GM12878 (cell line): ENCODE data around the gene SUPT3H. TPM values are rescaled to one million over a fixed set of nuclear protein-coding genes. Genes with fewer than 3 reads are reported as not detected.

Experiments used
- ATAC-seq: fragments of 200-7000 bp; cut with Tn5 transposase; 3 replicates; pipeline ENCODE4 v1.9.1; 2020; ENCODE audit warnings: mild to moderate bottlenecking, moderate library complexity
- BruUV-seq: library from RNA; stranded (reverse); fragments of 400-500 nt; replicated peaks from 2 replicates; lab custom pipeline; 2021; lab: Mats Ljungman, UMichigan
- CTCF ChIA-PET: fragments of 300-600 bp; sonication (Branson Sonifier 250); formaldehyde crosslinking; extraction: SDS; loops from one replicate; lab custom pipeline; 2021; ENCODE audit warnings: inconsistent platforms; lab: Yijun Ruan, JAX
- POLR2A ChIA-PET: fragments of 350-600 bp; formaldehyde crosslinking; extraction: SDS; loops from one replicate; lab custom pipeline; 2021; ENCODE audit warnings: inconsistent platforms; lab: Charles Lee
- RAD21 ChIA-PET: fragments of 300-600 bp; sonication (Branson Sonifier 250); formaldehyde crosslinking; loops from one replicate; lab custom pipeline; 2023; ENCODE audit warnings: antibody characterized with exemption; ENCODE audit not compliant: unreplicated experiment; lab: Charles Lee
- SMC1A ChIA-PET: fragments of 300-600 bp; sonication (Branson Sonifier 250); formaldehyde crosslinking; loops from one replicate; lab custom pipeline; 2023; ENCODE audit not compliant: unreplicated experiment, uncharacterized antibody; lab: Charles Lee
- DNase-seq: peaks from one replicate; pipeline ENCODE4 v3.0.0-alpha.2; 2011; ENCODE audit warnings: low read depth, low spot score
- FAIRE-seq: peaks from 3 replicates; lab custom pipeline; 2011; peaks lifted over from hg19 to GRCh38; lab: Jason Lieb, UNC
- H2AFZ ChIP-seq: 2 replicates; pipeline ENCODE4 v1.6.0; 2011; ENCODE audit warnings: low read depth, low read length, control low read depth; ENCODE audit not compliant: control insufficient read depth
- H3K27ac ChIP-seq: 2 replicates; pipeline ENCODE4 v1.5.1; 2011; ENCODE audit warnings: control low read depth; ENCODE audit not compliant: control insufficient read depth, insufficient read depth
- H3K27me3 ChIP-seq, 2 experiments: replicated peaks in 1 of 2; 2 replicates each; pipeline versions ENCODE4 v1.6.0 to v1.6.1; 2011; ENCODE audit warnings: low read length in 1 of 2; ENCODE audit not compliant: control insufficient read depth in 2 of 2, insufficient read depth in 2 of 2
- H3K36me3 ChIP-seq, 2 experiments: 2 replicates each; pipeline ENCODE4 v1.5.1; 2011; ENCODE audit warnings: low read length in 1 of 2; ENCODE audit not compliant: control insufficient read depth in 2 of 2, insufficient read depth in 2 of 2
- H3K4me1 ChIP-seq: 2 replicates; pipeline ENCODE4 v1.6.1; 2011; ENCODE audit warnings: mild to moderate bottlenecking, low read length, moderate library complexity, mixed read lengths; ENCODE audit not compliant: control insufficient read depth, insufficient read depth
- H3K4me2 ChIP-seq: 2 replicates; pipeline ENCODE4 v1.6.0; 2011; ENCODE audit warnings: control low read depth; ENCODE audit not compliant: control insufficient read depth, insufficient read depth
- H3K4me3 ChIP-seq: fragments of 200-600 bp; sonication (generic); 2 replicates; pipeline ENCODE4 v1.5.1; 2016
- H3K79me2 ChIP-seq: 2 replicates; pipeline ENCODE4 v1.6.0; 2011; ENCODE audit warnings: low read length; ENCODE audit not compliant: control insufficient read depth, insufficient read depth
- H3K9ac ChIP-seq: 2 replicates; pipeline ENCODE4 v1.8.0; 2011; ENCODE audit warnings: low read length, control low read depth, mixed read lengths; ENCODE audit not compliant: control insufficient read depth, insufficient read depth
- H3K9me3 ChIP-seq: replicated peaks from 3 replicates; pipeline ENCODE4 v1.5.1; 2011; ENCODE audit warnings: mild to moderate bottlenecking, low read length; ENCODE audit not compliant: control insufficient read depth, insufficient read depth
- H4K20me1 ChIP-seq: 2 replicates; pipeline ENCODE4 v1.6.0; 2011; ENCODE audit not compliant: control insufficient read depth, insufficient read depth
- CUX1 ChIP-seq: IDR thresholded peaks from 2 replicates; pipeline ENCODE4 v1.6.1; 2012; ENCODE audit warnings: improper control_type of control experiment, low read depth, low read length; ENCODE audit not compliant: insufficient replicate concordance
- ETV6 ChIP-seq, 2 experiments: fragments of 450-650 bp in 1 of 2; IDR thresholded peaks in 1 of 2; conservative IDR thresholded peaks in 1 of 2; 2 replicates each; pipeline ENCODE4 v1.6.1; 2014; ENCODE audit warnings: antibody characterized with exemption in 1 of 2, borderline replicate concordance in 1 of 2, low read depth in 1 of 2, mild to moderate bottlenecking in 1 of 2, moderate library complexity in 1 of 2
- GATAD2B ChIP-seq: fragments of 450-650 bp; conservative IDR thresholded peaks from 2 replicates; pipeline ENCODE4 v1.6.1; 2017; ENCODE audit warnings: low read depth, mild to moderate bottlenecking, moderate library complexity
- JUND ChIP-seq: IDR thresholded peaks from 2 replicates; pipeline ENCODE4 v1.6.1; 2012; ENCODE audit warnings: low read depth, mild to moderate bottlenecking, low read length, improper control_type of control experiment, moderate library complexity
- MTA3 ChIP-seq: IDR thresholded peaks from 2 replicates; pipeline ENCODE4 v1.6.1; 2012; ENCODE audit warnings: low read length, inconsistent platforms, borderline replicate concordance
- NBN ChIP-seq: fragments of 450-650 bp; IDR thresholded peaks from 2 replicates; pipeline ENCODE4 v1.6.1; 2016
- NFIC ChIP-seq: IDR thresholded peaks from 2 replicates; pipeline ENCODE4 v1.6.1; 2012; ENCODE audit warnings: low read depth, mild to moderate bottlenecking, inconsistent platforms, low read length, moderate library complexity
- POLR2AphosphoS2 ChIP-seq: IDR thresholded peaks from 2 replicates; pipeline ENCODE4 v1.6.1; 2011; ENCODE audit warnings: low read depth, mild to moderate bottlenecking, low read length, improper control_type of control experiment, moderate library complexity
- POU2F2 ChIP-seq: IDR thresholded peaks from 3 replicates; pipeline ENCODE4 v1.6.1; 2011; ENCODE audit warnings: low read depth, mild to moderate bottlenecking, low read length, borderline replicate concordance
- RUNX3 ChIP-seq: IDR thresholded peaks from 2 replicates; pipeline ENCODE4 v1.6.1; 2012; ENCODE audit warnings: low read length, inconsistent platforms
- SMARCA5 ChIP-seq: fragments of 450-650 bp; IDR thresholded peaks from 2 replicates; pipeline ENCODE4 v1.6.1; 2017; ENCODE audit warnings: mild to moderate bottlenecking
- USF1 ChIP-seq: IDR thresholded peaks from 2 replicates; pipeline ENCODE4 v1.6.1; 2011; ENCODE audit warnings: borderline replicate concordance, low read depth, mild to moderate bottlenecking, moderate library complexity, mixed read lengths, low read length; ENCODE audit not compliant: insufficient read depth; ENCODE audit errors: extremely low read length
- ZNF217 ChIP-seq: fragments of 450-650 bp; IDR thresholded peaks from 2 replicates; pipeline ENCODE4 v1.6.1; 2017; ENCODE audit warnings: antibody characterized with exemption, mild to moderate bottlenecking
- ZNF24 ChIP-seq: fragments of 450-650 bp; IDR thresholded peaks from 2 replicates; pipeline ENCODE4 v1.6.1; 2017; ENCODE audit warnings: antibody characterized with exemption, mild to moderate bottlenecking
- ZSCAN29 ChIP-seq: fragments of 450-650 bp; IDR thresholded peaks from 2 replicates; pipeline ENCODE4 v1.6.1; 2017; ENCODE audit warnings: mild to moderate bottlenecking, moderate library complexity
- WGBS: methylation state at CpG from one replicate; pipeline ENCODE4 v1.1.6; 2016; ENCODE audit warnings: low lambda C conversion rate; ENCODE audit not compliant: insufficient replicate concordance, insufficient coverage; ENCODE audit errors: missing lambda C conversion rate; 5-methylcytosine and 5-hydroxymethylcytosine counted together
- in situ Hi-C: fragments of 300-500 bp; cut with MboI; formaldehyde crosslinking; loops from 9 replicates; pipeline ENCODE4 v1.14.3; 2018; ENCODE audit warnings: mixed read lengths
- intact Hi-C: fragments of 100-400 bp; cut with micrococcal nuclease; formaldehyde crosslinking; loops from one replicate; pipeline ENCODE4 v1.14.2; 2022; ENCODE audit not compliant: unreplicated experiment
- polyA plus RNA-seq, 11 experiments: library from polyadenylated mRNA; depleted of rRNA in 4 of 11; unstranded in 6 of 11; stranded (reverse) in 5 of 11; fragments of >200 nt; fragmentation: Nextera tagmentation in 4 of 11; fragmentation: Illumina TruSeq in 1 of 11; extraction: Ambion mirVana in 4 of 11; extraction: Trizol in 1 of 11; gene quantifications; 1 replicate in 1 of 11; 2 replicates in 10 of 11; pipeline versions ENCODE4 v1.2.1 to v1.2.3, GENCODE V29; 2011 to 2016; ENCODE audit warnings: inconsistent platforms in 2 of 11, missing spikeins in 2 of 11, low read depth in 1 of 11
- total RNA-seq, 4 experiments: library from RNA; depleted of rRNA in 3 of 4; stranded (reverse); fragments of >200 nt in 3 of 4; fragmentation: Illumina TruSeq in 1 of 4; extraction: Trizol in 1 of 4; gene quantifications; 2 replicates each; pipeline versions ENCODE4 v1.2.1 to v1.2.3, GENCODE V29; 2013 to 2021
- TF ChIP-seq, protein P1 (sequence below): IDR thresholded peaks from 2 replicates; pipeline ENCODE4 v1.6.1; 2012; ENCODE audit warnings: low read depth, low read length, improper control_type of control experiment

SUPT3H gene
- total and polyA plus RNA-seq, 10 of the 15 experiments (the other 5 are each of a cell fraction or from before 2014, with no cell fraction given): 0.51 to 3.7 (median 2.0) TPM

DNA sequence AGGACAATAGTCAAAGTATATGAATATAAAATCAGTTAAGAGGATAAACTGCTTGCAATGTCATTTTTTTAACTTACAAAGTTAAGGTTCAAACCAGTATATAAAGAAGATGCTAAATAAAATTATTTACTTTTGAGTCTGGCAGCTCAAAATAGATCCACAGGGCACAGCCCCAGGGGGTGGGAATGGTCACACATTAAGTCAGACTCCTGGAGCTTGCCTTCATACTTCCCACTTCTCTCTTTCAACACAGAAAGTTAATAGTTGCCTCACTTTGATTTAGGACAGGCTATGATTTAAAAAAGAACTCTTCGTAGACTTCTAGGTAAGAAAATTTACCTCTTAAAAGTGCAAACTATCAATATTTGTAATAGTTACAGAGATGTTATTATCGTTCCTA is 207.9 kb downstream of the SUPT3H start (continued):
- TF ChIP-seq MTA3 (no peak), NBN (no peak), ETV6 (conservative IDR thresholded peaks at IDR 0.05 in 1 of 2, IDR thresholded peaks at IDR 0.05 in 1 of 2; ENCODE audit: borderline replicate concordance in 1 of 2, low read depth in 1 of 2) (no peak), JUND (no peak), NFIC (no peak), RUNX3 (no peak), POLR2AphosphoS2 (no peak)
- TF ChIP-seq, all 136 proteins: peak for 0

GRCh38 chr6:45163952-45164766 is 213.6 kb downstream of the SUPT3H start:
- H3K27me3 ChIP-seq: no peaks in the 10 kb centered on the region
- DNase-seq: peak; percentile 51
- intact Hi-C loops (loop anchor here (10.0 kb wide), 1 partner anchor 299 kb away; no protein-coding TSS in a partner anchor), in situ Hi-C loops (no loop called here)
- H2AFZ ChIP-seq: no peak overlapping the region
- no peaks in the 10 kb centered on the region for H4K20me1 ChIP-seq
- 22% methylated on average over 3 of the region's 3 CpGs for WGBS
- POLR2A ChIA-PET: no interaction called here
- no peak overlapping the region for H3K9ac ChIP-seq
- CTCF ChIA-PET: interaction anchor here (0.5 to 1.8 kb wide), 5 partner anchors 9 to 499 kb away, joined by 3 to 4 read pairs (median 4); no protein-coding TSS in a partner anchor
- H3K4me1 ChIP-seq: 0 out of 2 replicates have a peak, but pooled peaks cover 4% of the 10 kb centered on the region
- peak; percentile 13 for FAIRE-seq
- H3K79me2 ChIP-seq: no peaks in the 10 kb centered on the region
- SMC1A ChIA-PET: interaction anchor here (0.6 to 3.2 kb wide), 7 partner anchors 9 to 509 kb away, joined by 3 to 18 read pairs (median 4); partner anchors contain the start of gene SUPT3H
- RAD21 ChIA-PET: interaction anchor here (0.5 to 2.7 kb wide), 7 partner anchors 9 to 508 kb away, joined by 3 to 9 read pairs (median 3); partner anchors contain the start of gene SUPT3H
- no TSS peak for BruUV-seq
- H3K27ac ChIP-seq: no peak overlapping the region
- H3K9me3 ChIP-seq: no peaks in the 10 kb centered on the region
- no peak overlapping the region for H3K4me3 ChIP-seq
- no peaks in the 10 kb centered on the region for H3K36me3 ChIP-seq
- no peak overlapping the region for H3K4me2 ChIP-seq
- ATAC-seq: peak; percentile 97
- TF ChIP-seq CUX1: no peak
- no peak for TF ChIP-seq ZSCAN29
- no peak for TF ChIP-seq USF1
- TF ChIP-seq ZNF217: no peak
- no peak for TF ChIP-seq POU2F2
- TF ChIP-seq ZNF24: 0 out of 2 replicates have a peak, but pooled peaks have one; percentile 9
- no peak for TF ChIP-seq SMARCA5
- TF ChIP-seq, protein P1, sequence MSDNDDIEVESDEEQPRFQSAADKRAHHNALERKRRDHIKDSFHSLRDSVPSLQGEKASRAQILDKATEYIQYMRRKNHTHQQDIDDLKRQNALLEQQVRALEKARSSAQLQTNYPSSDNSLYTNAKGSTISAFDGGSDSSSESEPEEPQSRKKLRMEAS: no peak
- TF ChIP-seq GATAD2B: no peak
